ENCODE results near the gene ZNF70. TPM values are rescaled to one million over a fixed set of nuclear protein-coding genes. Genes with fewer than 3 reads are reported as not detected.

Gene ZNF70
- total and polyA plus RNA-seq, 10 of the 15 experiments (the other 5 are each of a cell fraction or from before 2014, with no cell fraction given): 0.15 to 2.3 (median 0.85) TPM

DNA sequence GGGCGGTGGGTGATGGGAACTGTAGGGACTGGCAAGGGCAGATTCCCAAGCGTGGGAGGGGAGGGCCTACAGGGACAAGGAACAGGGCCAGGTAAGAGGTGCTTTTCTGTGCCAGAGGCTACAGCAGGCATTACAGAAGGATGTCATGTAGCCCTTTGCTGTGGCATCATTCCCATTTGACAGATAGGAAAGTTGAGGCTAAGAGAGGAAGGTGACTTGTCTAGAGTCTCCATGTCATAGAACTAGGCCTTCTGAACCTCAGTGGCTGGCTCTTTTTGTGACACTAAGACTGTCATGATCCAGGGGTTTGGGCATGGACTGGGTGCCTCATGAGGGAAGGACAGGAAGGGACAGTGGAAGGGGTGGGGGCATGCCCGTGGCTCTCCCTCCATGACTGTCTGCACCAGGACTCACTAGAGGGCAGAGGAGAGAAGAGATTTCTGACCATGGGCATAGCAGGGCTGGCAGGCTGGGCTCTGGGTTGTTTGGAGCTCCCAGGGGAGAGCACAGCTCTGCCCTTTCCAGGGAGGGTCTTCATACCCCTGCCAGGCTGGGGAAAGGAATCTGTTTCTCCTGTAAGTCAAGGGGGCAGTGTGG lies 25.0 kb upstream of the ZNF70 start (continued):
- no peak for TF ChIP-seq NFYB (IDR thresholded peaks at IDR 0.05; ENCODE audit: insufficient read depth, low read depth, low read length)
- TF ChIP-seq BCL11A (IDR thresholded peaks at IDR 0.05; ENCODE audit: low read depth, low read length): no peak
- no peak for TF ChIP-seq NFXL1 (IDR thresholded peaks at IDR 0.05; ENCODE audit: borderline replicate concordance)

DNA sequence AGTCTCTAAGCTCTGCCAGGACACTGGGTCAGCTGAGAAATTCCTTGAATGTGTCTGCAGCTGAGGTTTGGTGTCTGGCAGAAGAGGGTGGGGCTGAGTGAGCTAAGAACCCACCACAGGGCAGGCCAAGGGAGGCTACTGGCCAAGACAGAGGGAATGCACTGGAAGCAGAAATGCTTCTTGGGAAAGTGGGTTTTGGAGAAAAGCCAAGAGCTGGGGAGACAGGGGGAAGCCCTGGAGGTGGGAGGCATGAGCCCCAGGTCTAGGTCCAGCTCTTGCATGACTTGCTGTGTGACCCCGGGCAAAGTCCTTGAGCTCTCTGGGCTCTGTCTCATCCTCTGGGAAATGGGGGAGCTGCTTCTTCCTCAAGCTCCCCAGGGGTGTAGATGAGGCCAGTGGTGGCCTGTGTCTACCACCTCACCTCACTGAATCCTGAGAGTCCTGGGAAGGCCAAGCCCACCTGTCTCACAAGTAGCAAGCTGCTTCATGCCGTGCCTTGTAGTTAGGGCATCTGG lies 24.1 kb upstream of the ZNF70 start:
- ChIA-PET SMC1A (ENCODE audit: uncharacterized antibody, unreplicated experiment) (interaction anchor here (0.8 to 1.9 kb wide), 6 partner anchors 14 to 147 kb away, joined by 3 to 4 read pairs (median 4); no protein-coding TSS in a partner anchor), CTCF (interaction anchor here (1.2 to 2.7 kb wide), 4 partner anchors 51 to 83 kb away, joined by 3 to 14 read pairs (median 10); partner anchors contain the start of gene SLC2A11), RAD21 (ENCODE audit: unreplicated experiment) (interaction anchor here (0.7 to 2.9 kb wide), 4 partner anchors 31 to 77 kb away, joined by 3 to 11 read pairs (median 6); no protein-coding TSS in a partner anchor), POLR2A (interaction anchor here (0.8 to 1.6 kb wide), 4 partner anchors 13 to 73 kb away, joined by 3 to 5 read pairs (median 4); no protein-coding TSS in a partner anchor)
- no TSS peak for BruUV-seq (replicated peaks)
- DNase-seq (ENCODE audit: low read depth, low spot score) (no peak), FAIRE-seq (no peak), ATAC-seq (no peak)
- in situ Hi-C loops (cut with MboI): no loop called here
- Histone ChIP-seq H3K9ac (ENCODE audit: control insufficient read depth, insufficient read depth, low read length) (no peak overlapping the region), H3K36me3 (ENCODE audit: control insufficient read depth in 2 of 2, insufficient read depth in 2 of 2, low read length in 1 of 2) (no peaks in the 10 kb centered on the region), H3K27me3 (replicated peaks in 1 of 2; ENCODE audit: control insufficient read depth in 2 of 2, insufficient read depth in 2 of 2, low read length in 1 of 2) (peaks cover under 1 to 2% of the 10 kb centered on the region in 2 experiments; a peak in 2 of 4 replicates), H3K4me1 (ENCODE audit: control insufficient read depth, insufficient read depth, low read length) (peaks cover 8% of the 10 kb centered on the region), H3K27ac (ENCODE audit: control insufficient read depth, insufficient read depth) (no peak overlapping the region), H3K79me2 (ENCODE audit: control insufficient read depth, insufficient read depth, low read length) (no peaks in the 10 kb centered on the region), H4K20me1 (ENCODE audit: control insufficient read depth, insufficient read depth) (no peaks in the 10 kb centered on the region), H3K4me2 (ENCODE audit: control insufficient read depth, insufficient read depth) (no peak overlapping the region), H3K9me3 (replicated peaks; ENCODE audit: control insufficient read depth, insufficient read depth, low read length) (no peaks in the 10 kb centered on the region), H2AFZ (ENCODE audit: control insufficient read depth, low read depth, low read length) (no peak overlapping the region), H3K4me3 (no peak overlapping the region)
- intact Hi-C loops (cut with micrococcal nuclease; ENCODE audit: unreplicated experiment): no loop called here
- 58% methylated on average over 2 of the region's 2 CpGs for WGBS (ENCODE audit: insufficient coverage, insufficient replicate concordance, low lambda C conversion rate, missing lambda C conversion rate)
- TF ChIP-seq, protein P1, sequence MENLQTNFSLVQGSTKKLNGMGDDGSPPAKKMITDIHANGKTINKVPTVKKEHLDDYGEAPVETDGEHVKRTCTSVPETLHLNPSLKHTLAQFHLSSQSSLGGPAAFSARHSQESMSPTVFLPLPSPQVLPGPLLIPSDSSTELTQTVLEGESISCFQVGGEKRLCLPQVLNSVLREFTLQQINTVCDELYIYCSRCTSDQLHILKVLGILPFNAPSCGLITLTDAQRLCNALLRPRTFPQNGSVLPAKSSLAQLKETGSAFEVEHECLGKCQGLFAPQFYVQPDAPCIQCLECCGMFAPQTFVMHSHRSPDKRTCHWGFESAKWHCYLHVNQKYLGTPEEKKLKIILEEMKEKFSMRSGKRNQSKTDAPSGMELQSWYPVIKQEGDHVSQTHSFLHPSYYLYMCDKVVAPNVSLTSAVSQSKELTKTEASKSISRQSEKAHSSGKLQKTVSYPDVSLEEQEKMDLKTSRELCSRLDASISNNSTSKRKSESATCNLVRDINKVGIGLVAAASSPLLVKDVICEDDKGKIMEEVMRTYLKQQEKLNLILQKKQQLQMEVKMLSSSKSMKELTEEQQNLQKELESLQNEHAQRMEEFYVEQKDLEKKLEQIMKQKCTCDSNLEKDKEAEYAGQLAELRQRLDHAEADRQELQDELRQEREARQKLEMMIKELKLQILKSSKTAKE (IDR thresholded peaks at IDR 0.05; ENCODE audit: low read depth, poor library complexity, severe bottlenecking): no peak
- TF ChIP-seq WRNIP1 (IDR thresholded peaks at IDR 0.05; ENCODE audit: borderline replicate concordance, low read depth, low read length) (no peak), STAT1 (conservative IDR thresholded peaks at IDR 0.05) (no peak), STAT3 (IDR thresholded peaks at IDR 0.05; ENCODE audit: low read depth, low read length) (no peak), KAT2A (conservative IDR thresholded peaks at IDR 0.05; ENCODE audit: control insufficient read depth, low read depth, low read length) (no peak), CREM (IDR thresholded peaks at IDR 0.05; ENCODE audit: low read depth) (no peak), CHD2 (IDR thresholded peaks at IDR 0.05; ENCODE audit: borderline replicate concordance, low read depth, low read length) (no peak), SIX5 (IDR thresholded peaks at IDR 0.05; ENCODE audit: low read depth, low read length, severe bottlenecking) (no peak), ZNF217 (IDR thresholded peaks at IDR 0.05) (no peak), BRCA1 (IDR thresholded peaks at IDR 0.05; ENCODE audit: low read depth, low read length) (no peak), NR2C1 (IDR thresholded peaks at IDR 0.05) (no peak), NFYB (IDR thresholded peaks at IDR 0.05; ENCODE audit: insufficient read depth, low read depth, low read length) (no peak), CHD4 (IDR thresholded peaks at IDR 0.05) (no peak), EP300 (IDR thresholded peaks at IDR 0.05; ENCODE audit: borderline replicate concordance in 1 of 2, control insufficient read depth in 1 of 2, low read depth in 2 of 2, low read length in 2 of 2) (no peak)
- TF ChIP-seq, protein P2, sequence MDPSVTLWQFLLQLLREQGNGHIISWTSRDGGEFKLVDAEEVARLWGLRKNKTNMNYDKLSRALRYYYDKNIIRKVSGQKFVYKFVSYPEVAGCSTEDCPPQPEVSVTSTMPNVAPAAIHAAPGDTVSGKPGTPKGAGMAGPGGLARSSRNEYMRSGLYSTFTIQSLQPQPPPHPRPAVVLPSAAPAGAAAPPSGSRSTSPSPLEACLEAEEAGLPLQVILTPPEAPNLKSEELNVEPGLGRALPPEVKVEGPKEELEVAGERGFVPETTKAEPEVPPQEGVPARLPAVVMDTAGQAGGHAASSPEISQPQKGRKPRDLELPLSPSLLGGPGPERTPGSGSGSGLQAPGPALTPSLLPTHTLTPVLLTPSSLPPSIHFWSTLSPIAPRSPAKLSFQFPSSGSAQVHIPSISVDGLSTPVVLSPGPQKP (IDR thresholded peaks at IDR 0.05; ENCODE audit: low read depth, low read length): no peak
- TF ChIP-seq, protein P3, sequence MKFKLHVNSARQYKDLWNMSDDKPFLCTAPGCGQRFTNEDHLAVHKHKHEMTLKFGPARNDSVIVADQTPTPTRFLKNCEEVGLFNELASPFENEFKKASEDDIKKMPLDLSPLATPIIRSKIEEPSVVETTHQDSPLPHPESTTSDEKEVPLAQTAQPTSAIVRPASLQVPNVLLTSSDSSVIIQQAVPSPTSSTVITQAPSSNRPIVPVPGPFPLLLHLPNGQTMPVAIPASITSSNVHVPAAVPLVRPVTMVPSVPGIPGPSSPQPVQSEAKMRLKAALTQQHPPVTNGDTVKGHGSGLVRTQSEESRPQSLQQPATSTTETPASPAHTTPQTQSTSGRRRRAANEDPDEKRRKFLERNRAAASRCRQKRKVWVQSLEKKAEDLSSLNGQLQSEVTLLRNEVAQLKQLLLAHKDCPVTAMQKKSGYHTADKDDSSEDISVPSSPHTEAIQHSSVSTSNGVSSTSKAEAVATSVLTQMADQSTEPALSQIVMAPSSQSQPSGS (IDR thresholded peaks at IDR 0.05; ENCODE audit: low read length): no peak
